ENCODE data around the gene HDAC4.

HDAC4 gene

GRCh38 chr2:239396881-239397681 lies 3.7 kb downstream of the HDAC4 start:
- no peak for DNase-seq

GRCh38 chr2:239395524-239395923 lies 5.3 kb downstream of the HDAC4 start:
- no peak for DNase-seq

- no peak for DNase-seq
Observed at GRCh38 chr2:239394978-239395377, 5.8 kb downstream of the HDAC4 start.

GRCh38 chr2:239394346-239394945 lies 6.4 kb downstream of the HDAC4 start:
- DNase-seq, result no peak

GRCh38 chr2:239393941-239394340 lies 6.9 kb downstream of the HDAC4 start:
- DNase-seq, result no peak

GRCh38 chr2:239393388-239393940 lies 7.4 kb downstream of the HDAC4 start:
- DNase-seq, result no peak

GRCh38 chr2:239392688-239393387 lies 8.0 kb downstream of the HDAC4 start:
- DNase-seq, result no peak

- DNase-seq, result no peak
Observed at GRCh38 chr2:239392072-239392357, 8.8 kb downstream of the HDAC4 start.

- no peak for DNase-seq
Observed at GRCh38 chr2:239391286-239392071, 9.3 kb downstream of the HDAC4 start.

GRCh38 chr2:239390546-239391285 lies 10.1 kb downstream of the HDAC4 start:
- no peak for DNase-seq

GRCh38 chr2:239389414-239390329 lies 11.1 kb downstream of the HDAC4 start:
- no peak for DNase-seq

- DNase-seq, result no peak
Observed at GRCh38 chr2:239388236-239389151, 12.3 kb downstream of the HDAC4 start.

- DNase-seq, result no peak
Observed at GRCh38 chr2:239387811-239388210, 13.0 kb downstream of the HDAC4 start.

GRCh38 chr2:239386872-239387445 lies 13.9 kb downstream of the HDAC4 start:
- DNase-seq, result no peak

GRCh38 chr2:239386001-239386670 lies 14.7 kb downstream of the HDAC4 start:
- DNase-seq, result no peak

- no peak for DNase-seq
Observed at GRCh38 chr2:239385096-239386000, 15.5 kb downstream of the HDAC4 start.

- no peak for DNase-seq
Observed at GRCh38 chr2:239383759-239384156, 17.1 kb downstream of the HDAC4 start.

All from hippocampal formation (tissue), 2 donors.